ENCODE results near the gene NGEF.

Gene NGEF

GRCh38 chr2:232833830-232834229 lies 179.2 kb downstream of the NGEF start:
- DNase-seq (ENCODE audit: low spot score): no peak

- DNase-seq (ENCODE audit: low spot score): no peak
These were observed 181.6 kb downstream of the NGEF start for GRCh38 chr2:232831496-232831895.

GRCh38 chr2:232829988-232830387 lies 183.1 kb downstream of the NGEF start:
- DNase-seq (ENCODE audit: low spot score): no peak
